A549 (cell line): Measurements from ENCODE around the gene VSTM5.

Source experiments
- CTCF ChIP-seq: fragments of >200 bp; sonication (Bioruptor Twin); formaldehyde crosslinking; IDR thresholded peaks from 3 replicates; pipeline ENCODE4 v1.5.1; 2016
- MAX ChIP-seq: IDR thresholded peaks from 2 replicates; pipeline ENCODE4 v1.6.1; 2012
- PHF8 ChIP-seq: fragments of 200-600 bp; sonication (generic); IDR thresholded peaks from 2 replicates; pipeline ENCODE4 v1.6.1; 2016; ENCODE audit warnings: low read depth, mild to moderate bottlenecking, antibody characterized with exemption, moderate library complexity, borderline replicate concordance
- POLR2A ChIP-seq: IDR thresholded peaks from 2 replicates; pipeline ENCODE4 v1.6.1; 2012; ENCODE audit warnings: mild to moderate bottlenecking, low read length
- RCOR1 ChIP-seq: fragments of 150-350 bp; IDR thresholded peaks from 2 replicates; pipeline ENCODE4 v1.6.1; 2014; ENCODE audit warnings: antibody characterized with exemption, low read length, low read depth
- ZSCAN20 ChIP-seq: fragments of 250-450 bp; sonication (Bioruptor Pico); IDR thresholded peaks from 2 replicates; pipeline ENCODE4 v1.8.0; 2022; ENCODE audit warnings: mild to moderate bottlenecking, moderate library complexity

GRCh38 chr11:93820847-93821246, 29.6 kb downstream of the VSTM5 start:
- TF ChIP-seq PHF8 = no peak
- no peak for TF ChIP-seq CTCF
- TF ChIP-seq ZSCAN20 (CRISPR knock-in tag) = no peak
- TF ChIP-seq MAX = no peak
- no peak for TF ChIP-seq RCOR1
- no peak for TF ChIP-seq POLR2A
